K562 treated with DMSO at 1 percent for 24 hours (cell line): ENCODE measurements around the gene HRH4. TPM values are rescaled to one million over a fixed set of nuclear protein-coding genes. Genes with fewer than 3 reads are reported as not detected.

Experiments
- total RNA-seq: library from RNA; unstranded; fragments of 300-600 nt; gene quantifications from 2 replicates; pipeline ENCODE4 v1.2.3, GENCODE V29; 2022; ENCODE audit warnings: low read depth; ENCODE audit not compliant: insufficient read depth

HRH4 gene, protein sequence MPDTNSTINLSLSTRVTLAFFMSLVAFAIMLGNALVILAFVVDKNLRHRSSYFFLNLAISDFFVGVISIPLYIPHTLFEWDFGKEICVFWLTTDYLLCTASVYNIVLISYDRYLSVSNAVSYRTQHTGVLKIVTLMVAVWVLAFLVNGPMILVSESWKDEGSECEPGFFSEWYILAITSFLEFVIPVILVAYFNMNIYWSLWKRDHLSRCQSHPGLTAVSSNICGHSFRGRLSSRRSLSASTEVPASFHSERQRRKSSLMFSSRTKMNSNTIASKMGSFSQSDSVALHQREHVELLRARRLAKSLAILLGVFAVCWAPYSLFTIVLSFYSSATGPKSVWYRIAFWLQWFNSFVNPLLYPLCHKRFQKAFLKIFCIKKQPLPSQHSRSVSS
- total RNA-seq = not detected in 2 replicates

DNA sequence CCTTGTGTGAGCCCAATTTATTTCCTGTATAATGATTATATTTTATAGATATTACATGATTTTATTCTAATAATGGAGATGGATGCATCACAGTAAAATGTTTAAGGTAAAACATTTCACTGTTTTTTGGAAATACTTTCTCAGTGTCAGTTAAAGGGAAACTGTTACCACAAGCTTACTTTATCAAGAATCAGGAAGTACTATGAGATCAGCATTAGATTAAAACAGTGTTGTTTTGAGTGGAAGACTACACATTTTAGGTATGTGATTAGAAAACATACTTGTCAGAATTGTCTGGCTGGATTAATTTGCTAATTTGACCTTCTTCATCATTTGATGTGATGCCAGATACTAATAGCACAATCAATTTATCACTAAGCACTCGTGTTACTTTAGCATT, at the start of gene HRH4:
TSS of gene HRH4 (plus strand) at position 250 of the 400 bp plus-strand sequence. CDS start at position 342, 92 bp downstream.

DNA sequence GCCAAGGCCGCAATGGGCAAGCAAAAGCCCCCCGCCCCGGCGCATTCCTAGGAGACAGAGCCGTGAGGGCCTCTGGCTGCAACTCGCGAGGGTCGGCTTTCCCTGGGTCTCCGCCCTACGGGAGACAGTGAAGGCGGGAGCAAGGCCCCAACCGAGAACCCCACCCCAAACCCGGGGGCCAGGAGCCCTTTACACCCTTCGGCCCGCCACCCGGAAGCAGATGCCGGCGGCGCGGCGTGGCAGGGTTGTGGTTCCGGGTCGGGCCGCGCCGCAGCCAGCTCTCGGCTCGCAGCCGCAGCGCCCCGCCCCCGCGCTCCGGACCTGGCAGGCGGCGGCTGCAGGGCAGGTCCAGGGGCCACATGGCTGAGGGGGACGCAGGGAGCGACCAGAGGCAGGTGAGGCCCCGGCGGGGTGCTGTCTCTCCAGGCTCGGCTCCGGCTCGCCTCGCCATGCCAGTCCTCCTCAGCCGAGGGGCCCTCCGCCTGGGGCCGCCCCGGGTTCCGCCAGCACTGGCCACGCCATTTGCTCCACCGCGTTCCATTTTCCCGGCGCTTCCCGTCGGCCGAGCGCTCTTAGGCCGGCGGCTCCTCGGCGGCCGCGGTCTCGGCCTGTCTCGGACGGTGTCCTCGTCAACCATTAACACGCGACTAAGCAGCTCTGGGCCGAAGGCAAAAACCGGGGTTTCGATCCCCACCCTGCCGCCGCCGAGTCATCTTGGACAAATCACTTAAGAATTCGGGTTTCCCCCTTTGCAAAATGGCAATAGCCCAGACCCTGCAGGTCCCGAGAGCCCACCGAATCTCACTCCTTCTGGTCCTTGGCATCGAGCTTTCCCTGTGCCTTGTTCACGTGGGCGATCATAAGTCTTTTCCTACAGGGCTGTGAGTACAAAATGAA, 33.8 kb upstream of the HRH4 start, which contains the start of gene IMPACT:
TSS of gene IMPACT (plus strand) at position 273 of the 897 bp plus-strand sequence. CDS start at position 360, 87 bp downstream.

Other genes starting within 250 kb of the HRH4 start
- 0.12 TPM in 1 of 2 replicates, not detected in the other for gene OSBPL1A, start 62.8 kb upstream of the HRH4 start, total RNA-seq
- gene IMPACT, start 34.0 kb upstream of the HRH4 start, total RNA-seq = 3.1 and 5.1 TPM in 2 replicates